ENCODE results near the gene LNX1. TPM values are rescaled to one million over a fixed set of nuclear protein-coding genes. Genes with fewer than 3 reads are reported as not detected.

The LNX1 gene
- total RNA-seq, 1 donor from 2014 or later, result 1.6 TPM

DNA sequence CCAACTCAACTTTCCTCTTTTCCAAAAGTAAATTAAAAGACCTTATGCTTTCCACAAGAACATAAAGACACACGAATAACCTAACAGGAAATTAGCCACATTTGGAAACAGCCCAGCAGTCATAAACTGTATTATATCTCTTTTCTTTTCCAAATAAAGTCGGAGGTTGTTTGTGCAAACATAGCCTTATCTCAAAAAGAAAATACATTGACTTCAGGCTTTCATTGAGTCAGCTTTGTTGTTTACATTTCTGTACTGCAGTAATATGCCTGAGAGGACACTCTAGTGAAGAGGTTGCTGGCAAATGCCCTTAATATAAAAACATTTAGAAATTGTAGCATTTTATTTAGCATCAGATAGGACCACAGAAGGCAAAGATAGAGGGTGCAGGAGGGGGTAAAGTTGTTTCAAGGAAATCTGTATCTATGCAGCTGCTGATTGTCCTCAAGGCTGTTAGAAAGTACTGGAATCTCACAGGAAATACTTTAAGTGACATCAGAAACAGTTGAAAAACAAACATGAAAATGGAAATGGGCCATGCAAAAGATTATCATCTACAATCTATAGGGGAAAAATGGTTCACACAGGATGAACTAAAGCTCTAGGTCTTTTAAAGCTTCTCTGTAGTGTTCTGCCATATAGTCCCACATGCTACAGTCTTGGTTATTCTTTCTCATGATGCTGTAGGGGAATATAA, 14.5 kb downstream of the LNX1 start:
- H3K4me3 ChIP-seq (ENCODE audit: low read depth, low read length), result no peak overlapping the region
- TF ChIP-seq CTCF (IDR thresholded peaks at IDR 0.05; ENCODE audit: insufficient read depth, low read length, severe bottlenecking), result no peak
- DNase-seq (ENCODE audit: low read depth) (peak; percentile 22), FAIRE-seq (no peak)
- H3K27me3 ChIP-seq (ENCODE audit: control insufficient read depth, insufficient read depth, low read length), result no peaks in the 10 kb centered on the region
- no peaks in the 10 kb centered on the region for H3K36me3 ChIP-seq (ENCODE audit: control insufficient read depth, insufficient read depth, low read length)

GRCh38 chr4:53576071-53576617, 15.1 kb downstream of the LNX1 start:
- Histone ChIP-seq H3K4me3 (ENCODE audit: low read depth, low read length) (no peak overlapping the region), H3K36me3 (ENCODE audit: control insufficient read depth, insufficient read depth, low read length) (no peaks in the 10 kb centered on the region), H3K27me3 (ENCODE audit: control insufficient read depth, insufficient read depth, low read length) (no peaks in the 10 kb centered on the region)
- DNase-seq (ENCODE audit: low read depth) (no peak), FAIRE-seq (no peak)
- TF ChIP-seq CTCF (IDR thresholded peaks at IDR 0.05; ENCODE audit: insufficient read depth, low read length, severe bottlenecking), result no peak

- DNase-seq (ENCODE audit: low read depth) (no peak), FAIRE-seq (no peak)
- Histone ChIP-seq H3K36me3 (ENCODE audit: control insufficient read depth, insufficient read depth, low read length) (no peaks in the 10 kb centered on the region), H3K4me3 (ENCODE audit: low read depth, low read length) (no peak overlapping the region), H3K27me3 (ENCODE audit: control insufficient read depth, insufficient read depth, low read length) (no peaks in the 10 kb centered on the region)
- TF ChIP-seq CTCF (IDR thresholded peaks at IDR 0.05; ENCODE audit: insufficient read depth, low read length, severe bottlenecking), result no peak
Measured at GRCh38 chr4:53575552-53575951, 15.7 kb downstream of the LNX1 start.

- no peak overlapping the region for H3K4me3 ChIP-seq (ENCODE audit: low read depth, low read length)
- TF ChIP-seq CTCF (IDR thresholded peaks at IDR 0.05; ENCODE audit: insufficient read depth, low read length, severe bottlenecking), result no peak
- no peaks in the 10 kb centered on the region for H3K27me3 ChIP-seq (ENCODE audit: control insufficient read depth, insufficient read depth, low read length)
- no peak for DNase-seq (ENCODE audit: low read depth)
- no peaks in the 10 kb centered on the region for H3K36me3 ChIP-seq (ENCODE audit: control insufficient read depth, insufficient read depth, low read length)
- no peak for FAIRE-seq
Measured at GRCh38 chr4:53574528-53574927, 16.8 kb downstream of the LNX1 start.

- Histone ChIP-seq H3K27me3 (ENCODE audit: control insufficient read depth, insufficient read depth, low read length) (no peaks in the 10 kb centered on the region), H3K4me3 (ENCODE audit: low read depth, low read length) (no peak overlapping the region), H3K36me3 (ENCODE audit: control insufficient read depth, insufficient read depth, low read length) (no peaks in the 10 kb centered on the region)
- DNase-seq (ENCODE audit: low read depth), result no peak
- FAIRE-seq, result no peak
- TF ChIP-seq CTCF (IDR thresholded peaks at IDR 0.05; ENCODE audit: insufficient read depth, low read length, severe bottlenecking), result no peak
Measured at GRCh38 chr4:53573696-53574095, 17.6 kb downstream of the LNX1 start.

GRCh38 chr4:53572600-53572994, 18.7 kb downstream of the LNX1 start:
- H3K4me3 ChIP-seq (ENCODE audit: low read depth, low read length), result no peak overlapping the region
- FAIRE-seq (no peak), DNase-seq (ENCODE audit: low read depth) (no peak)
- no peaks in the 10 kb centered on the region for H3K27me3 ChIP-seq (ENCODE audit: control insufficient read depth, insufficient read depth, low read length)
- H3K36me3 ChIP-seq (ENCODE audit: control insufficient read depth, insufficient read depth, low read length), result no peaks in the 10 kb centered on the region
- TF ChIP-seq CTCF (IDR thresholded peaks at IDR 0.05; ENCODE audit: insufficient read depth, low read length, severe bottlenecking), result no peak
